Thymus (tissue), 11 donors: ENCODE data around the gene TENM4. TPM values are rescaled to one million over a fixed set of nuclear protein-coding genes. Genes with fewer than 3 reads are reported as not detected.

Experiments used
- DNase-seq, 9 donors: peaks; one replicate each; pipeline ENCODE4 v3.0.0-alpha.2; 2013; ENCODE audit warnings: low spot score in 9 of 9, low read depth in 6 of 9, missing footprints in 1 of 9
- H3K27ac ChIP-seq, 2 donors: one replicate each; pipeline ENCODE4 v1.5.1; 2013; ENCODE audit warnings: control low read depth in 1 of 2, low read depth in 1 of 2, low read length in 1 of 2, mild to moderate bottlenecking in 1 of 2, moderate library complexity in 1 of 2
- H3K27me3 ChIP-seq, 2 donors: one replicate each; pipeline ENCODE4 v1.5.1; 2013; ENCODE audit warnings: low read length in 1 of 2; ENCODE audit not compliant: control insufficient read depth in 2 of 2, insufficient read depth in 1 of 2
- H3K36me3 ChIP-seq, 2 donors: one replicate each; pipeline ENCODE4 v1.5.1; 2013; ENCODE audit warnings: low read length in 1 of 2, mild to moderate bottlenecking in 1 of 2, moderate library complexity in 1 of 2; ENCODE audit not compliant: control insufficient read depth in 2 of 2, insufficient read depth in 2 of 2
- H3K4me1 ChIP-seq, 2 donors: one replicate each; pipeline ENCODE4 v1.5.1; 2013; ENCODE audit warnings: low read length in 2 of 2; ENCODE audit not compliant: control insufficient read depth in 2 of 2, insufficient read depth in 2 of 2
- H3K4me3 ChIP-seq, 2 donors: one replicate each; pipeline ENCODE4 v1.5.1; 2013; ENCODE audit warnings: low read length in 2 of 2, control low read depth in 1 of 2, mild to moderate bottlenecking in 1 of 2
- H3K9me3 ChIP-seq, 2 donors: one replicate each; pipeline ENCODE4 v1.5.1; 2013; ENCODE audit warnings: low read length in 1 of 2, mild to moderate bottlenecking in 1 of 2; ENCODE audit not compliant: control insufficient read depth in 2 of 2, insufficient read depth in 1 of 2
- WGBS: extraction: QIAGEN DNeasy Blood & Tissue Kit; methylation state at CpG from one replicate; pipeline ENCODE4 v1.1.7; 2013; 5-methylcytosine and 5-hydroxymethylcytosine counted together
- polyA plus RNA-seq: library from polyadenylated mRNA; stranded (reverse); fragments of 200-250 nt; gene quantifications from one replicate; pipeline ENCODE4 v1.2.3, GENCODE V29; 2013
- total RNA-seq: library from RNA; stranded (reverse); fragments of 120-200 nt; gene quantifications from one replicate; pipeline ENCODE4 v1.2.4, GENCODE V29; 2013
- donor health status: healthy.

Gene TENM4
- total and polyA plus RNA-seq, 2 donors, result 1.0 to 2.8 TPM

DNA sequence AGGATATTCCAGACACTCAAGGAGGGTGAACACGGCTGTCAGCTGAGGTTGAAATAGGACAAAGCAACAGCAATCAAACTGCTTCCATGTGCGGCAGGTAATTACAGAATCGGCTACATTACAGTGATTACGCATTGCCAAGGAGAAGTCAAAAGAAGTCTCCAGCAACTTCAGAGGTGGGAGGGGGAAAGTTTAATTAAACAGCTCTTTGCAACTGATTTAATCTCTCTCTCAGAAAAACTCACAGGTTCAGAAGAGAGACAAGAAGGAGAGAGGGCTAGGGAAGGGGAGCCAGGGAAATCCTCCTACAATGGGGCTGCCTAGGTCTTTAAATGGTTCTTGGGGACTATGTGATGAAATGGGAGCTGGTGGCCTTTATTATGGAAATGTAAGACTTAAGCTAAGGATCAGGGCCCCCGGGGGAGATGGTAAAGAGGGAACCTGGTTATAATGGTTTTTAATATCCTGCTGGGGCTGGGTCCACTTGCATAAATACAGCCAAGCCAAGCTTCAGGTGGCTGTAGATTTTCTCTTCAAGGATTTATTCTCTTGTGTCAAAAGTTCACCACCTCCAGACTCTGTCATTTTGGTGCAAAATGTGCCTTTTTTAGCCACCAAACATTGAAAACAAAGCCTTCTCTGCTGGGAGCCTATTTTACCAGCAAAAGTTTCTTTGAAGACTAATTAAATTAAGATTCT, 511.5 kb downstream of the TENM4 start:
- 61% methylated on average over 5 of the region's 5 CpGs for WGBS
- no peak overlapping the region for H3K27ac ChIP-seq
- H3K4me3 ChIP-seq, result no peak overlapping the region
- H3K9me3 ChIP-seq, result no peaks in the 10 kb centered on the region
- no peaks in the 10 kb centered on the region for H3K4me1 ChIP-seq
- DNase-seq, result no peak
- H3K36me3 ChIP-seq, result no peaks in the 10 kb centered on the region
- peaks cover 0 to 3% of the 10 kb centered on the region in 2 donors for H3K27me3 ChIP-seq

DNA sequence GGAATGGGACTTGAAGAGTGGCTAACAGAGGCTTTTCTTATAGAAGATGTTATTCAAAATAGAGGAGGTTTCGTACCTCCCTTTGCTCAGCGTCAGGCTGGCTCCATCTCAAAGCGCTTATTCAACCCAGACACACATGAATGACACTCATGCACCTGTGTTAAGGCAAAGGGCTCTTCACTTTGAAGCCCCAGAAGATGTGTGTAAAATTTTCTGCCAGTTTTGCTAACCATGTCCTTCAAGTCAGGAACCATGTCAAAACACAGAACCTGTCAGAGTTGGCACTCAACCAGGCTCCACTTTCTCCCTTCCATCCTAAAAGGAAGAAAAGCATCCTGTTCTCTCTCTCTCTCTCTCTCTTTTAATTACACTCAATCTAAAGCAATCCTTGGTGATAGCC, 513.3 kb downstream of the TENM4 start:
- Histone ChIP-seq H3K4me1 (no peaks in the 10 kb centered on the region), H3K27ac (no peak overlapping the region), H3K36me3 (no peaks in the 10 kb centered on the region), H3K4me3 (no peak overlapping the region), H3K9me3 (no peaks in the 10 kb centered on the region), H3K27me3 (peaks cover 0 to 3% of the 10 kb centered on the region in 2 donors)
- DNase-seq, result no peak
- WGBS, result 90% methylated on average over 3 of the region's 3 CpGs

- H3K36me3 ChIP-seq, result no peaks in the 10 kb centered on the region
- no peak overlapping the region for H3K27ac ChIP-seq
- DNase-seq, result no peak
- peaks cover 0 to 3% of the 10 kb centered on the region in 2 donors for H3K27me3 ChIP-seq
- 70% methylated on average over 2 of the region's 2 CpGs for WGBS
- H3K9me3 ChIP-seq, result no peaks in the 10 kb centered on the region
- H3K4me1 ChIP-seq, result no peaks in the 10 kb centered on the region
- H3K4me3 ChIP-seq, result no peak overlapping the region
These were observed 514.0 kb downstream of the TENM4 start for GRCh38 chr11:78926633-78927338.

- no peaks in the 10 kb centered on the region for H3K9me3 ChIP-seq
- peaks cover 0 to 3% of the 10 kb centered on the region in 2 donors for H3K27me3 ChIP-seq
- H3K4me3 ChIP-seq, result no peak overlapping the region
- WGBS, result 92% methylated on average over 2 of the region's 2 CpGs
- no peak overlapping the region for H3K27ac ChIP-seq
- DNase-seq, result no peak
- no peaks in the 10 kb centered on the region for H3K36me3 ChIP-seq
- no peaks in the 10 kb centered on the region for H3K4me1 ChIP-seq
These were observed 515.4 kb downstream of the TENM4 start for GRCh38 chr11:78925387-78925786.

DNA sequence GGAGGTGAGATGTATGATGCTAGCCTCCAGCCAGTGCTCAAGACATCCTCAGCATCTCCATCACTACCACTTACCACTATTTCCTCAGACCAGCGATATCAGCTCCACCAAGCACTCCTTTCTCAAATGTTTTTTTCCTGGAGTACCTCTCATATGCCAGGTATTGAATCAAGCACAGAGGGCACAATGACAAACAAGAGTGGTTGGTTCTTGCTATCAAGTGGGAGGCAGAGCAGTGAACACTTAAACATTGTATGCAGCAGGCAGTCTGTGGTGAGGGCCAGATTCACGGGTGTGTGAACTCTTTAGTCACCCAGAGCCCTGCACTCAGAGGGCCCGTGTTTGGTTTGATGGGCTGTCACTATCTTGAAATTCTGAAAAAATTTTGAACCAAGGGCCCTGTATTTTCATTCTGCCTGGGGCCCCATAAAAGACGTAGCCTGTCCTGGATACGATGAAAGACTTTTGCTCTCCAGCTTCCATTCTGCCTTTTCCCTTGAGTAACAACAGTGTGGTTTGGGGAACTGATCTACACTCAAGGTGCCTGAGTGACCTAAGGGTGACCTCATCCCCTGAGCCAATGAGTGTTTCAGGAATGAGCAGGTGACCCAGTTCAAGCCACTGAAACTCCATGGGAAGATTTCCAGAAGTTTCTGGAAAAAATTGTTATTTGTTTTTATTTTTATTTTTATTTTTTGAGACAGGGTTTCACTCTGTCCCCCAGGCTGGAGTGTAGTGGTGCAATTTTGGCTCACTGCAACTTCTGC, 517.8 kb downstream of the TENM4 start:
- no peak for DNase-seq
- Histone ChIP-seq H3K4me1 (no peaks in the 10 kb centered on the region), H3K36me3 (no peaks in the 10 kb centered on the region), H3K27me3 (no peaks in the 10 kb centered on the region), H3K27ac (no peak overlapping the region), H3K9me3 (no peaks in the 10 kb centered on the region), H3K4me3 (no peak overlapping the region)
- WGBS, result 92% methylated on average over 5 of the region's 5 CpGs

DNA sequence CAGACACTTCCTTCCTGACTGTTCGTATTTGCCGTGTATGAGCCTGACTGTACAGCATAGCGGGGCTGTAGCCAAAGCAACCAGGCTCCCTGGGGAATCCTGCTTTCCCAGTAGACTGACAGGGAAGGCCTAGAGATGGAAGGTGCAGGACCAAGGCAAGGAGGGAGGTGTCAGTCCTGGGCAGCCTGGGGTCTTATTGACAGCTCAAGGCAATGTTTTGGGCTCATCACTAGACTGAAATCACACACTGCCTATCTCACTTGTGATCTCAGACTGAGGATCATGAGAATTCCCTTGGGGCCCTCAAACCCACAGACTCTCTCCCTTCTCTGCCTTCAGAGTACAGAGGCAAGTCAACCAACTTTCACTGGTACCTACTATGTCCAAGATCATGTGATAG, 519.3 kb downstream of the TENM4 start:
- H3K36me3 ChIP-seq, result no peaks in the 10 kb centered on the region
- H3K4me1 ChIP-seq, result no peaks in the 10 kb centered on the region
- H3K9me3 ChIP-seq, result no peaks in the 10 kb centered on the region
- H3K27ac ChIP-seq, result no peak overlapping the region
- DNase-seq, result no peak
- H3K4me3 ChIP-seq, result no peak overlapping the region
- no peaks in the 10 kb centered on the region for H3K27me3 ChIP-seq
- WGBS, result 71% methylated on average over 3 of the region's 3 CpGs

DNA sequence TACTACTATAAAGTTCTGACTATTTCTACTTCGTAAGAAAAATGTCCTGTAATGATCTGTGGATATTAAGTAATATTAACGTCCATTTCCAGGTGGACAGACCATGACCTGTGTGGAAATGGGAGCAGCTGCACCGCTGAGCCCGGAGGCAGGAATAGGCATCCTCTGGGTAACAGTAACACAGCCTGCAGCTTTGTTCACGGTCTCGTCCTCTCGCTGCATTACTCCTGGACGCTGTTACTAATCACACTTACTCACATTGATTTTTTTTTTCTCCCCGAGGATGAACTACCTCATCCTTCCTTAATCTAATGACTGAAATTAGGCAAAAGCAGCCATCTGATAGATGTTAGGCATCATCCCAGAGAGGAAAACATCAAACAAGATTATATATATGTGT, 520.5 kb downstream of the TENM4 start:
- Histone ChIP-seq H3K36me3 (no peaks in the 10 kb centered on the region), H3K27ac (no peak overlapping the region), H3K4me3 (no peak overlapping the region), H3K9me3 (no peaks in the 10 kb centered on the region), H3K4me1 (no peaks in the 10 kb centered on the region), H3K27me3 (no peaks in the 10 kb centered on the region)
- DNase-seq, result no peak
- WGBS, result 84% methylated on average over 9 of the region's 9 CpGs

- H3K9me3 ChIP-seq, result no peaks in the 10 kb centered on the region
- H3K27me3 ChIP-seq, result no peaks in the 10 kb centered on the region
- no peak overlapping the region for H3K27ac ChIP-seq
- 88% methylated on average over 1 of the region's 1 CpG for WGBS
- no peaks in the 10 kb centered on the region for H3K4me1 ChIP-seq
- no peaks in the 10 kb centered on the region for H3K36me3 ChIP-seq
- DNase-seq, result no peak
- no peak overlapping the region for H3K4me3 ChIP-seq
These were observed 524.1 kb downstream of the TENM4 start for GRCh38 chr11:78916759-78917158.

DNA sequence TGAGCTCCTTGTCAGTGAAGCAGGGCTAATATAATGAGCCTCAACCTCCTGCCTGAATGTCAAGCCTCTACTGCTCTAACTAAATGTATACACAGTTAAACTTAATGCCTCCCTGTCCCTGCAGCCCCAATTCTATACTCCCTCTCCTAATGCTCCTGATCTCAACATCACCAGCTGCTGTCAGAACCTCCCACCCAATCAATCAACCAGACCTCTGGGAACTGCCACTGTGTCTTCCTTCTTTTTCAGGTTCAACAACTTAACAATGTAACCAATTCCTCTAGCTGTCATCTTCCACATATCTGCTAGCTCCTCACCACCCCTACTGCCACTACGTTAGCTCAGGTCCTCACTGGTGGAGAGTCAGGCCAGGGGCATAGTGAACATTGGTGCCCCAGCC, 526.3 kb downstream of the TENM4 start:
- 75% methylated on average over 1 of the region's 1 CpG for WGBS
- Histone ChIP-seq H3K9me3 (no peaks in the 10 kb centered on the region), H3K4me3 (no peak overlapping the region), H3K27ac (no peak overlapping the region), H3K27me3 (no peaks in the 10 kb centered on the region), H3K36me3 (no peaks in the 10 kb centered on the region), H3K4me1 (no peaks in the 10 kb centered on the region)
- no peak for DNase-seq
